HAP-1 (cell line): ENCODE results near the gene NINJ2.

Experiments used
- DNase-seq, 2 experiments: peaks; one replicate each; pipeline ENCODE4 v3.0.0-alpha.2; 2016 to 2020; ENCODE audit warnings: low spot score in 2 of 2
- H3K27me3 ChIP-seq: fragments of 250-450 bp; sonication (Bioruptor Pico); 2 replicates; pipeline ENCODE4 v1.5.1; 2020; ENCODE audit warnings: low read depth, mild to moderate bottlenecking, moderate library complexity
- H3K36me3 ChIP-seq: fragments of 250-450 bp; sonication (Bioruptor Pico); replicated peaks from 2 replicates; pipeline ENCODE4 v1.5.1; 2020; ENCODE audit warnings: mild to moderate bottlenecking
- H3K4me1 ChIP-seq: fragments of 250-450 bp; sonication (Bioruptor Pico); 2 replicates; pipeline ENCODE4 v1.5.1; 2020; ENCODE audit warnings: mild to moderate bottlenecking
- H3K4me3 ChIP-seq: fragments of 250-450 bp; sonication (Bioruptor Pico); 2 replicates; pipeline ENCODE4 v1.5.1; 2020; ENCODE audit warnings: mild to moderate bottlenecking, moderate library complexity
- H3K9me3 ChIP-seq: fragments of 250-450 bp; sonication (Bioruptor Pico); 2 replicates; pipeline ENCODE4 v1.5.1; 2020; ENCODE audit warnings: mild to moderate bottlenecking, moderate library complexity
- in situ Hi-C: fragments of 300-500 bp; cut with MboI; formaldehyde crosslinking; loops from 3 replicates; pipeline ENCODE4 v1.14.3; 2020; ENCODE audit warnings: low sequenced_read_pairs, inconsistent platforms, mixed read lengths

Gene NINJ2

DNA sequence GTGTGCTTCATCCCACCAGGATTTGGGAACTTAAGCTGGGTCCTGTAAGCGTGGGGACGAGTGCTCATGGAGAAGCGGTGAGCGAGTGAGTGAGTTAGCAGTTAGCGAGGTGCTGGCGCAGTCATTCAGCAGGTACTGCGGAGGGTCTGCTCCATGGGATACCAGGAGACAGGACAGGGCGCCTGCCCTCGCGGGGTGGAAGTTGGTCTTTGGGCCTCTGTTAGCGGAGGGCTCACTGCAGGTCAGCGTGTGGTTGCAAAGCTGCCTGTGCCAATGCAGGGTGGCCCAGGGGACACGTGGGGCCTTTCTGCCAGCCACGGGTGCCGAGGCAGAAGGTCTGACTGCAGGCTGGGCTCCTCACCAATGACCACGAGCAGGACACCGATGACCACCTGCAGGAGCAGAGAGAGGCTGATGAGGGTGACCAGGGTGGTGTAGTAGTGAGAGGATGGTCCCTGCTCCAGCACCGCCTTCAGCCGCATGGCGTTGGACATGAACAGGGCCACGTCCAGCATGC is 97.6 kb downstream of the NINJ2 start:
- no peaks in the 10 kb centered on the region for H3K9me3 ChIP-seq
- H3K4me1 ChIP-seq = peaks cover 8% of the 10 kb centered on the region
- no peaks in the 10 kb centered on the region for H3K27me3 ChIP-seq
- no peak for DNase-seq
- in situ Hi-C loops = loop anchor here (10.0 to 25.0 kb wide), 2 partner anchors 529 to 1022 kb away; partner anchors contain the start of gene FBXL14
- H3K4me3 ChIP-seq = no peak overlapping the region
- H3K36me3 ChIP-seq = no peaks in the 10 kb centered on the region

DNA sequence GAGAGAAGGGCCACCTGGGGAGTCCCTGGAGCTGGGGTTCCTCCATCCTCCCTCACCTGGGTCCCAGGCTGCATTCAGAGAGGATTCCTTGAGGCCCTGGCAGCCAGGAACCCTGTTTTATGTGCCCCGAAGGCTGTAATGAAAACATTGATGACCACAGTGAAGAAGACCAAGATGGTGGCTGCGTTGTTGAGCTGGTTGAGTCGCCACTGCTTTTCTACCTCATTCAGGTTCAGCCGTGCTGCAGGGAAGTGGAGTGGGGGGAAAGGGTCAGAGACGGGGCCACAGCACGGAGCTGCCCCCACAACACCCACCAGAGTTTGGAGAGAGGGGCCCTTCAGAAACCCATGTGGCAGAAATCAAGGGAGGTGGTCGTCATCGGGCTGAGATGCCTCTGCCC is 98.1 kb downstream of the NINJ2 start:
- H3K9me3 ChIP-seq = no peaks in the 10 kb centered on the region
- peaks cover 3% of the 10 kb centered on the region for H3K4me1 ChIP-seq
- no peak overlapping the region for H3K4me3 ChIP-seq
- no peak for DNase-seq
- no peaks in the 10 kb centered on the region for H3K27me3 ChIP-seq
- no peaks in the 10 kb centered on the region for H3K36me3 ChIP-seq
- in situ Hi-C loops = loop anchor here (10.0 to 25.0 kb wide), 2 partner anchors 530 to 1022 kb away; partner anchors contain the start of gene FBXL14

DNA sequence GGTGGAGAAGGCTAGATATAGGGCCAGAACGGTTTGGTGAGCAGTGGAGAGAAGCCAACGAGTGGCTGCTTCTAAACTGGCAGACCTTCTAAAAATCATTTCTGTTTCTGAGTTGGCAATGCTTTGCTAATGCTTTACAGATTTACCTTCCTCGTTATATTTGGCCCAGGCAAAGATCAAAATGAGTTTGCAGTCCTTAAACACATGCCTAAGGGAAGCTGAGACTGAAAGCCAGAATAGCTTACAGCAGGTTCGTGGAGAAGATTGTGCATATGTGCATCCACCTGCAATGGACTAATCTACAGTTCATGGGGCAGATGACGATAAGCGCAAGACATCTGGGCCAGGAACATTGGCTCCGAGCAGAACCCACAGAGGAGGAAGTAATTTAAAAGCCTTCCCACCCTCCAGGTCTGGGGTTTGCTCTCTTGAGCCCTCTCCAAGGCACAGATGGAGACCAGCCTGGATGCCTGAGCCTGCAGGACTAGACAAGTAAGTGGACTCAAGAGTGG is 99.4 kb downstream of the NINJ2 start:
- no peak for DNase-seq
- in situ Hi-C loops = loop anchor here (10.0 to 25.0 kb wide), 2 partner anchors 531 to 1023 kb away; partner anchors contain the start of gene FBXL14

DNA sequence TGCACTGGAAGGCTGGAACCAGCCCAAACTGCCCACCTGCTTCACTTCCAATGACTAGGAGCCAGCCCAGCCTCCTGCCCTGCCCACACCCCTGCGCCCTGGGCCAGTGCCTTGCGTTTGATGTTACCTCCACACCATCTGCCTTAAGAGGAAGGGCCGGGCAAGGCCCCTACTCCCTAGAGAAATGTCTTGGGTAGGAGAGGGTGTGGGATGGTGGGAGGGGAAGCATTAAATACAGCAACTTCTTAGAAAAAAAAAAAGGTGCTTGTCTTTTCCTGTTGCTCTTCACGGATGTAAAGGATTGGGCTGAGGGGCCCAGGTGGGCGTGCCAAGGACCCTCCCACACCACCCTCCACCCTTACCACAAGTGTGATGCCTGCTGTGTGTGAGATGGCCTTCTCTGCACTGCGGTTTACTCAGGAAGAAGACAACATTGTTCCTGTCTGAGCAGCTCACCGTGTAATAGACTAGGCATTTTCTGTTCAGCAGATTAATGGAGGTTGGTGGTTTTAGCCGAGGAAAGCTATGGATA is 99.9 kb downstream of the NINJ2 start:
- Histone ChIP-seq H3K4me3 (no peak overlapping the region), H3K4me1 (no peaks in the 10 kb centered on the region), H3K36me3 (no peaks in the 10 kb centered on the region), H3K9me3 (no peaks in the 10 kb centered on the region), H3K27me3 (no peaks in the 10 kb centered on the region)
- DNase-seq = no peak
- in situ Hi-C loops = loop anchor here (10.0 to 25.0 kb wide), 2 partner anchors 531 to 1024 kb away; partner anchors contain the start of gene FBXL14

More for the DNA sequence above, 99.4 kb downstream of the NINJ2 start:
- H3K27me3 ChIP-seq = no peaks in the 10 kb centered on the region
- H3K9me3 ChIP-seq = no peaks in the 10 kb centered on the region
- no peak overlapping the region for H3K4me3 ChIP-seq
- no peaks in the 10 kb centered on the region for H3K4me1 ChIP-seq
- no peaks in the 10 kb centered on the region for H3K36me3 ChIP-seq

DNA sequence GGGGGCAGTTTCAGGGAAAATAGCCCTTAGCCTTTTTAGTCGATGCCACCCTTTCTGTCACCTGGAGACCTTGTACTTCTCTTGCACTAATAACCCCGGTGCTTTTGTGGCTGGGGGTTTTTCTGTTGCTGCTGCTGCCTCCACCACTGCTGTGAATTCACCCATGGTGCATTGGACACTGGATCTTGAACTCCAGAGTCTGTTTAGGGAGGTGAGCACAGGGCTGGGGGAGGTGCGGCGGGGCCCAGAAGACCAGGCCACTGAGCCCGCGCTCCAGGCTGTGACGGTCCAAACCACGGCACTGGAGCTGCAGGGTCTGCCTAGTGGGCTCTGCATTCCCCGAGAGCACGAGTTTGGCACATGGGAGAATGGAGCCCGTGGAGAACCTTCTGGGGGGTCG is 100.6 kb downstream of the NINJ2 start:
- in situ Hi-C loops = loop anchor here (10.0 to 25.0 kb wide), 2 partner anchors 532 to 1025 kb away; partner anchors contain the start of gene FBXL14
- DNase-seq = no peak
- Histone ChIP-seq H3K4me1 (no peaks in the 10 kb centered on the region), H3K4me3 (no peak overlapping the region), H3K27me3 (no peaks in the 10 kb centered on the region), H3K9me3 (no peaks in the 10 kb centered on the region), H3K36me3 (no peaks in the 10 kb centered on the region)

DNA sequence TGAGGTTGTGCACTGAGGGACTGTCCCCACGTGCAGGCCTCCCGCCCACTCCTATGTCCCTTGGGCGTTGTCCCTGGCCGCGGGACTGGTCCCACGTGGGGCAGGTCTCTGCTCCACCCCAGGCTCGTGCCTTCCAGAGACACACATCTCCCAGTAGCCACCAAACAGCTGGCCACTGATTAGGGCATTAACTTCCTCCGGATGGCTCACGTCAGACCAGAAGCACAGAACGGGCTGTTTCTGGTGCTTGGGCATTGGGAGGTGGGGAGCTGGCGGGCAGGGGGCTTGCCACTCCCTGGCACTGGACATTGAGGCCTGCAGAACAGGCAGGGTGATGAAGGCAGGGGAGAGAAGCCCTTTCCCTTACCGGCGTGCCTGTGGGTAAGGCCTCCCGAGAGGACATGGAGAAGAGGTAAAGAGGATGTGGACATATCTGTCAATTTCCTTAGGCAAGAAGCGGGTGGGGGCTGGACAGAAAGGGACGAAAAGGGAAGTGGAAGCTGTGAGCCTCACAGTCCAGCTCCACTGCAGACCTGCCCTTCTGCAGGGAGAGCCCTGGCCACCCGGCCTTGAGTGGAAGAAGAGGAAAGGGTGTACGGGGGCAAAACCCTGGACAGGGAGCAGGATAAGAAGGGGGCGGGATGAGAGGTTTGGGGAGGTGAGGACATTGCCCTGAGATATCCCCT is 101.2 kb downstream of the NINJ2 start:
- H3K4me3 ChIP-seq = no peak overlapping the region
- in situ Hi-C loops = loop anchor here (10.0 to 25.0 kb wide), 2 partner anchors 533 to 1025 kb away; partner anchors contain the start of gene FBXL14
- H3K9me3 ChIP-seq = no peaks in the 10 kb centered on the region
- H3K36me3 ChIP-seq = no peaks in the 10 kb centered on the region
- no peak for DNase-seq
- no peaks in the 10 kb centered on the region for H3K27me3 ChIP-seq
- no peaks in the 10 kb centered on the region for H3K4me1 ChIP-seq

DNA sequence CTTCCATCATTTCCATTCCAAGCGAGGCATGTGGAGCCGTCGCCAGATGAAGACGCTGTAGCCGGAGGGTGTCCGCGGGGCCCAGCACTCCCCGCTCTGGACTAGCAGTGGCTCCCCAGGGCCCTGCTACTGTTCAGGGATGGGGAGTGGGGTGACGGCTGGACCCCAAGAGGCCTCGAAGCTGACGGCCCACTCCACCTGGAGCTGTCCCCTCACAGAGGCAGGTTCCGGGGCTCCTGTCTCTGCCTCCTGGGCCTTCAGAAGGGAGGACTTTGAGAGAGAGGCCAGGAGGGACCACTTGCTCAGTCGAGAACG is 101.9 kb downstream of the NINJ2 start:
- Histone ChIP-seq H3K4me3 (no peak overlapping the region), H3K9me3 (no peaks in the 10 kb centered on the region), H3K27me3 (no peaks in the 10 kb centered on the region), H3K36me3 (no peaks in the 10 kb centered on the region), H3K4me1 (no peaks in the 10 kb centered on the region)
- DNase-seq = no peak
- in situ Hi-C loops = loop anchor here (10.0 to 25.0 kb wide), 2 partner anchors 533 to 1026 kb away; partner anchors contain the start of gene FBXL14

DNA sequence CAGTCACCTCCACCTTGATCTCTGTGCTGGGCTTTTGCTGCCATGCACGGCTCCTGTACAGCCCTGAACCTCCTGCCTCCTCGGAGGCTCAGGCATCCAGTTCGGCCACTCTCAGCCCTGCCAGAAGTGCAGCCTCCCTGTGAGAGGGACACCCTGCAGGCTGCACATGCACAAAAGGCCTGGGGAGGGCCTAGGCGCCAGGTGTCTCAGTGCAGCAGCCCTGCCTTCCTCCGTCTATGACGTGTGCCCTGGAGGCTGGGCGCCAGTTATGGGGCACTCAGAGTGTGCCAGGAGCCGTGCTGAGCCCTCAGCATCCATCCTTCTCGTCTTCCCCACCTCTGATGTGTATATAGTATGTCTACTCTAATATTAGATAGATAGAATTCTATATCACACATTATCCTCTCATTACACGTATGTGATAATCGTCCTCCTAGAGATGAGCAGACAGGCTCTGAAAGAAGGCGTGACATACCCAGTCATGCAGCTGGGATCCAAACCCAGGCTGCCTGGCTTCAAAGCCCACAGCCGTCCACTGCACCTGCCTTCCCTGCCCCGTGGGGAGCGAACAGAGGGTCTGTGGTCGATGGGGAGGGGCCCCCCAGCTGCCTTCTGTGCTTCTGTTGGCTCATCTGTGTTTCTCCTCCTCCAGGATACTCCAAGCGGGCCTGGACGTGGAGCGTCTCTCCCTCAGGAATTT is 102.4 kb downstream of the NINJ2 start:
- DNase-seq = no peak
- Histone ChIP-seq H3K36me3 (no peaks in the 10 kb centered on the region), H3K4me3 (no peak overlapping the region), H3K4me1 (no peaks in the 10 kb centered on the region), H3K27me3 (no peaks in the 10 kb centered on the region), H3K9me3 (no peaks in the 10 kb centered on the region)
- in situ Hi-C loops = loop anchor here (10.0 to 25.0 kb wide), 2 partner anchors 534 to 1026 kb away; partner anchors contain the start of gene FBXL14

DNA sequence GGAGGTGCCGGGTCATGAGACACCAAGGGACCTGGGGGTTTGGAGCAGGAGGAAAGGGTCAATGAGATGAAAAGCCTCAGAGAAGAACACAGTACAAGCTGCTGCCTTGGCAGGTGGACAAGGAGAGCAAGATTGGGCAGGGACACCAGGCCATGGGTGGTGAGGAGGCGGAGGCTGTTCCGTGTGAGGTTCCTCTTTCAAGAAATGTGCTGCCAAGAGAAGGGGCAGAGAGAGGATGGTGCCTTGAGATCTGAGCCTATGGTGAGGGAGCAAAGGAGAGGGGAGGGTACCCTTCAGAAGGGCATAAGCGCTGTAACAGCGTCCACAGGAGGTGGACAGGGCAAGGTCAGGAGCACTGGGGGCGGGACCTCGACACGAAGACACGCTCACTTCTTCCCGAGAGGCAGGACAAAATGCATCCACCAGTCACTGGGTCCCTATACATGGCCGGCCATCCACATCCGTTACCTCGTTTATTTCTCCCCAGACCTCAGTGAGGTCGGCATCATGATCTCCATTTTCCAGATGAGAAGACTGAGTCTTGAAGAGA is 103.3 kb downstream of the NINJ2 start:
- DNase-seq = no peak
- Histone ChIP-seq H3K36me3 (no peaks in the 10 kb centered on the region), H3K4me1 (no peaks in the 10 kb centered on the region), H3K4me3 (no peak overlapping the region), H3K27me3 (no peaks in the 10 kb centered on the region), H3K9me3 (no peaks in the 10 kb centered on the region)
- in situ Hi-C loops = loop anchor here (10.0 to 25.0 kb wide), 2 partner anchors 535 to 1027 kb away; partner anchors contain the start of gene FBXL14

DNA sequence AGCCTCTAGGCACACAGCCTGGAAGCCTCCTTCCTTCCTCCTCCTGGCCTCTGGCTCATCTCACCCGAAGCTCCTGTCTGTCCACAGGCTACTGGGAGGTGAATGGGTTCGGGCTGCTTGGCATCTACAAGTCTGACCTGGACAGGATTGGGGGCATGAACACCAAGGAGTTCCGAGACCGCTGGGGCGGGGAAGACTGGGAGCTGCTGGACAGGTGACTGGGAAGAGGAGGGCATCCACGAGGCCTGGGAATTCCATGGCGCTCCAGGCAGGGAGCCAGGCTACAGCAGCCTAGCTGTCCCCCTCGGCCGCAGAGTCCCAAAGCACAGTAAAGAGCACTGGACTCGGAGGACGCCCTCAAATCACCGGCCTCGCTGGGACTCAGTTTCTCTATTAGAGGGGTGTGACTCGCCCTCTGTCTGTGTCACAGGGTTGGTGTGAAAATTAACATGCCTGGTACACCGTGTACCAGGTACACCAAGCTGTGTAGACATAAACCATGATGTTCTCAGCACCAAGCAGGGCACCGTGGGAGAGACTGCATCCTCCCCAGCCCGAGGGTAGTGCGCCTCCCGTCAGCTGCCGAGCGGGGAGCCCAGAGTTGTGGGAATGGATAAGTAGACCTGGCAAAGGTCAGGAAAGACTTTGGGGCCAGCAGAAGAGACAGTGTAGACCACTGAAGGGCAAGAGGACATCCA is 103.9 kb downstream of the NINJ2 start:
- Histone ChIP-seq H3K4me3 (no peak overlapping the region), H3K9me3 (no peaks in the 10 kb centered on the region), H3K27me3 (no peaks in the 10 kb centered on the region), H3K36me3 (no peaks in the 10 kb centered on the region), H3K4me1 (no peaks in the 10 kb centered on the region)
- DNase-seq = no peak
- in situ Hi-C loops = loop anchor here (25.0 kb wide), 1 partner anchor 1028 kb away; the partner anchor contains the start of gene FBXL14

DNA sequence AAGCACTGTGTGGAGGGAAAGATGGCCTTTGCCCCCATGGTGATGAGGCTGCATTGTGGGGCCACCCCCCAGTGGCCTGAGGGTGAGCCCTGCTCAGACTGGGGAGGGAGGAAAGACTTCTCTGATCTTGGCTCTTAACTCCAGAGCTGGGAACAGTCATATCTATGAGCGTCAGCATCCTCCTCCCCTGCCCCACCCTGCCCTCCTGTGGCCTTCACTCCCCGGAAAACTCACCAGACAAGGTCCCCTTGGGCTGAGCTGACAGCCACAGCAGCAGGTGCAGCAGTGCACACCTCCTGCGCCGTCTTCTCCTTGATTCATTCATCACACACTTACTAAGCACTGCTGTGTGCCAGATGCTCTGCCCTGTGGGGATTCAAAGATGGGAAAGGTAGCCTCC is 104.7 kb downstream of the NINJ2 start:
- in situ Hi-C loops = loop anchor here (25.0 kb wide), 1 partner anchor 1029 kb away; the partner anchor contains the start of gene FBXL14
- H3K4me3 ChIP-seq = no peak overlapping the region
- DNase-seq = no peak

DNA sequence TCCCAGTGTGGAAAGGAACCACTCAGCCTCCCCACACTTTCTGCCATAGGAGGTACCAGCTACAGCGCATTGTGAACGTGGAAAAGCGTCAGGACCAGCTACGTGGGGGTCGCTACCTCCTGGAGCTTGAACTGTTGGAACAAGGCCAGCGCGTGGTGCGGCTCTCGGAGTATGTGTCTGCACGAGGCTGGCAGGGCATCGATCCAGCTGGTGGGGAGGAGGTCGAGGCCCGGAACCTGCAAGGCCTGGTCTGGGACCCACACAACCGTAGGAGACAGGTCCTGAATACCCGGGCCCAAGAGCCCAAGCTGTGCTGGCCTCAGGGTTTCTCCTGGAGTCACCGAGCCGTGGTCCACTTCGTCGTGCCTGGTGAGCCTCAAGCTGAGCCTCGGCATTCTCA is 106.7 kb downstream of the NINJ2 start:
- H3K4me1 ChIP-seq = no peaks in the 10 kb centered on the region
- H3K27me3 ChIP-seq = no peaks in the 10 kb centered on the region
- in situ Hi-C loops = loop anchor here (25.0 kb wide), 1 partner anchor 1031 kb away; the partner anchor contains the start of gene FBXL14
- DNase-seq = no peak
- no peaks in the 10 kb centered on the region for H3K9me3 ChIP-seq
- H3K36me3 ChIP-seq = no peaks in the 10 kb centered on the region
- no peak overlapping the region for H3K4me3 ChIP-seq

More for the DNA sequence above, 104.7 kb downstream of the NINJ2 start:
- no peaks in the 10 kb centered on the region for H3K27me3 ChIP-seq
- H3K4me1 ChIP-seq = no peaks in the 10 kb centered on the region
- H3K9me3 ChIP-seq = no peaks in the 10 kb centered on the region
- H3K36me3 ChIP-seq = no peaks in the 10 kb centered on the region

DNA sequence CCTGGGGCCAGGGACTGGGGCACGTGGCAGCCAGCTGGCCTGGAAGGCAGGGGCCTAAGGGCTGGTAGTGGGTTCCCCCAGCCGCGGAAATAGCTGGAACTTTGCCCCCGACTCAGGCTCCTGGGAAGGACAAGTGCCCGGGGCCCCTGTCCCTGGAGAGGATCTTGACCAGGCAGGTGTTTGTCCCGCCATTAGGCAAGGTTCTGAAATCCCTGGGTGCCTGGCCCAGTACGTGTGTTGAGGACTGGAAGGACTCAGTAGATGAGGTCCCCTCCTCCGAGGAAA is 109.3 kb downstream of the NINJ2 start:
- no peak for DNase-seq
- no peaks in the 10 kb centered on the region for H3K9me3 ChIP-seq
- H3K4me3 ChIP-seq = no peak overlapping the region
- H3K36me3 ChIP-seq = 0 out of 2 replicates have a peak, but pooled peaks cover 2% of the 10 kb centered on the region
- in situ Hi-C loops = loop anchor here (5.0 to 25.0 kb wide), 2 partner anchors 107 to 1033 kb away; partner anchors contain the start of gene FBXL14
- no peaks in the 10 kb centered on the region for H3K27me3 ChIP-seq
- H3K4me1 ChIP-seq = no peaks in the 10 kb centered on the region
